Parathyroid adenoma (tissue), 2 donors: ENCODE measurements around the gene EPAS1.

Experiments used
- H2AFZ ChIP-seq: fragments of 300-600 bp; sonication (generic); one replicate; pipeline ENCODE4 v1.7.0; 2017; ENCODE audit warnings: antibody characterized with exemption, mild to moderate bottlenecking
- H3K27ac ChIP-seq: fragments of 300-600 bp; sonication (generic); one replicate; pipeline ENCODE4 v1.7.0; 2017
- H3K27me3 ChIP-seq: fragments of 300-600 bp; sonication (generic); one replicate; pipeline ENCODE4 v1.7.0; 2017; ENCODE audit warnings: low read length; ENCODE audit not compliant: control insufficient read depth, insufficient read depth
- H3K36me3 ChIP-seq: fragments of 300-600 bp; sonication (generic); one replicate; pipeline ENCODE4 v1.7.0; 2017; ENCODE audit warnings: low read length; ENCODE audit not compliant: control insufficient read depth, insufficient read depth
- H3K4me1 ChIP-seq: fragments of 300-600 bp; sonication (generic); one replicate; pipeline ENCODE4 v1.7.0; 2017; ENCODE audit warnings: control low read depth
- H3K4me2 ChIP-seq: fragments of 300-600 bp; sonication (generic); one replicate; pipeline ENCODE4 v1.7.0; 2017; ENCODE audit warnings: low read length
- H3K4me3 ChIP-seq: fragments of 300-600 bp; sonication (generic); one replicate; pipeline ENCODE4 v1.7.0; 2017; ENCODE audit warnings: low read depth, low read length
- H3K79me2 ChIP-seq: fragments of 300-600 bp; sonication (generic); one replicate; pipeline ENCODE4 v1.7.0; 2017; ENCODE audit warnings: control low read depth
- H3K9ac ChIP-seq: fragments of 300-600 bp; sonication (generic); one replicate; pipeline ENCODE4 v1.7.0; 2017; ENCODE audit warnings: mild to moderate bottlenecking
- H3K9me3 ChIP-seq: fragments of 300-600 bp; sonication (generic); one replicate; pipeline ENCODE4 v1.7.0; 2017; ENCODE audit warnings: low read length; ENCODE audit not compliant: control insufficient read depth
- TF ChIP-seq, protein P1 (sequence below): fragments of 300-600 bp; sonication (generic); IDR thresholded peaks from one replicate; pipeline ENCODE4 v1.7.0; 2017; ENCODE audit warnings: antibody characterized with exemption, mild to moderate bottlenecking
- donor health status: primary hyperparathyroidism.

Gene EPAS1

DNA sequence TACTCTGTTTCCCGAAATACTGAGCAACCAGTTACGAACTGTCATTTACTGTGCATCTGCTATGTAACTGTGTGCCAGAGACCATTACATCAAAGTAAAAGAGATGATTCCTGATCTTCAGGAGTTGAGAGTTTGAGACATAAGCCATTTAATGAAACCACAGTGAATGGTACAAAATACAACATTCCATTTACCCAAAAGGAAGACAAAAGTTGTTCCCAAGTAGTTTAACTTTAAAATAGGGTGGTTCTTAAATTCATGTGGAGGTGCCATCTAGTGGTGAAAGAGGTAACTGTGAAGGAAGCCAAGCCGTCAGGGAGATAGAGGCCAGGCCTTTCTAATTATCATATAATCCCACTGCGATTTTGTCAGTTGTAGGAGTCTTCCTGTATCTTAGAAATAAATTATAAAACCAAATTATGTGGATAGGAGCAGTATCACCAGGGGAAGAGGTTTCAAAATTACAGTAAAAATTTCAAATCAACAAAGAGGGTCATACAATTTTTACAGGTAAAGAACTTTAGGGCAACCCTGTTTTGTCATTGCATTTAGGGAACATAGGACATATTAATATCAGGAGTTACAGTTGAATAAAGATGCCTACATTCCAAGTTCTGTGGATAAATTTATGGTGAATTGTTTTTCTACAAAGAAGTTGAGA, 67.7 kb downstream of the EPAS1 start:
- Histone ChIP-seq H3K9ac (no peak overlapping the region), H3K27me3 (no peaks in the 10 kb centered on the region), H3K4me2 (no peak overlapping the region), H3K79me2 (peaks cover 5% of the 10 kb centered on the region), H3K27ac (no peak overlapping the region), H3K4me3 (no peak overlapping the region), H3K36me3 (no peaks in the 10 kb centered on the region), H2AFZ (no peak overlapping the region), H3K9me3 (no peaks in the 10 kb centered on the region), H3K4me1 (no peaks in the 10 kb centered on the region)
- TF ChIP-seq, protein P1, sequence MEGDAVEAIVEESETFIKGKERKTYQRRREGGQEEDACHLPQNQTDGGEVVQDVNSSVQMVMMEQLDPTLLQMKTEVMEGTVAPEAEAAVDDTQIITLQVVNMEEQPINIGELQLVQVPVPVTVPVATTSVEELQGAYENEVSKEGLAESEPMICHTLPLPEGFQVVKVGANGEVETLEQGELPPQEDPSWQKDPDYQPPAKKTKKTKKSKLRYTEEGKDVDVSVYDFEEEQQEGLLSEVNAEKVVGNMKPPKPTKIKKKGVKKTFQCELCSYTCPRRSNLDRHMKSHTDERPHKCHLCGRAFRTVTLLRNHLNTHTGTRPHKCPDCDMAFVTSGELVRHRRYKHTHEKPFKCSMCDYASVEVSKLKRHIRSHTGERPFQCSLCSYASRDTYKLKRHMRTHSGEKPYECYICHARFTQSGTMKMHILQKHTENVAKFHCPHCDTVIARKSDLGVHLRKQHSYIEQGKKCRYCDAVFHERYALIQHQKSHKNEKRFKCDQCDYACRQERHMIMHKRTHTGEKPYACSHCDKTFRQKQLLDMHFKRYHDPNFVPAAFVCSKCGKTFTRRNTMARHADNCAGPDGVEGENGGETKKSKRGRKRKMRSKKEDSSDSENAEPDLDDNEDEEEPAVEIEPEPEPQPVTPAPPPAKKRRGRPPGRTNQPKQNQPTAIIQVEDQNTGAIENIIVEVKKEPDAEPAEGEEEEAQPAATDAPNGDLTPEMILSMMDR = peak; percentile 90

DNA sequence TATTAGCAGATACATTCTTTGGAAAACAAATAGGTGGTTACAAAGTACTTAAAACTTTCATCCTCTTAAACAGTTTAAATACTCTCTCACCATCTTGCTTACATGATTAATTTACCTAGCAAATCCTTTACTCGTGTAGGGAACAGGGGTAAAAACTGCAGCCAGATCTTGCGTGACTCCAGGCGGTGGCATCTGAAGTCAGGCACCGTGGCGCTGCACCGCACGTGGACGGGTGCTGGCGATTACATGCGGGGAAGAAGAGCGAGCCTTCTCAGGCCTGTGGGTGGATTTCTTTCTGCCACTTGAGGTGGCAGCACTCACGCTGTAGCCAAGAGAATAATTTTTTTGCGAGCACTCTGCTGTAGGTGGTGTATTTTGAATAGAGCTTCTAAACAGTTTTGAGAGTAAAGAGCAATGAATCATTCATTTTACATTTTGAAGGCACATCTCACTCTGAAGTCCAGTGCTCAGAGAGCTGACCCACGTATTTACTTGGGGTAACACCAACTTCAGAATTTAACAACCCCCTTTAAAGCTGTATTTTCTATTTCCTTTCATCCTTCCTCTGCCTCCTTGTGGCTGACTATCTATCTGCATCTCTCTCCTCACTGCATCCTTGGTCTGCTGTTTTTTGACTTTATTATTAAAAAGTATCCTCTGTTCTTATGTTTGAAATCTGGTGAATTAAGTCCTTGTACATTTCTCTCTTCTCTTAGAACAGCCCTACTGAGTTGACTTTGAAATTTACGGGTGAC, 68.9 kb downstream of the EPAS1 start:
- Histone ChIP-seq H3K79me2 (peaks cover 8% of the 10 kb centered on the region), H3K36me3 (no peaks in the 10 kb centered on the region), H3K9ac (no peak overlapping the region), H3K4me2 (no peak overlapping the region), H3K27me3 (no peaks in the 10 kb centered on the region), H2AFZ (no peak overlapping the region), H3K27ac (no peak overlapping the region), H3K9me3 (no peaks in the 10 kb centered on the region), H3K4me1 (no peaks in the 10 kb centered on the region), H3K4me3 (no peak overlapping the region)
- TF ChIP-seq, protein P1 = no peak

DNA sequence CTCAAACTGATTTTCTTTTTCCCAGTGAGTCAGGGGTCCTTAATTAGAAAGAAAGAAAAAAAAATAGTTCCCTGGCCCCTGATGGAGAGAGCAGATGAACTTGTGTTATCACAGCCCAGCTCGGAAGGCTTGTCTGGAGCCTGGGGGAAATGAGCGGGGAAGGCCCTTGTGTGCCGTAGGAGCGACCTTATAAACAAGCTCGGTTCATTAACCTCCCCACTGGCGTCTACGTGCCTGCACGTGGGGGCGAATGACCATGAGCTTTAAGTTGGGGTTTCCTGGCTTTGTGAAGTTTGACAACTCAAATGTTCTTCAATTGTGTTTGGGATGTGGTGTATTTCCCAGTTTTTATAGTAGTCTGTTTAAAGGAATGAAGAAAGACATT, 69.5 kb downstream of the EPAS1 start:
- no peak overlapping the region for H3K27ac ChIP-seq
- no peak overlapping the region for H3K9ac ChIP-seq
- TF ChIP-seq, protein P1 = no peak
- H3K79me2 ChIP-seq = peaks cover 8% of the 10 kb centered on the region
- no peak overlapping the region for H3K4me3 ChIP-seq
- no peaks in the 10 kb centered on the region for H3K9me3 ChIP-seq
- no peak overlapping the region for H2AFZ ChIP-seq
- no peaks in the 10 kb centered on the region for H3K27me3 ChIP-seq
- no peak overlapping the region for H3K4me2 ChIP-seq
- H3K4me1 ChIP-seq = no peaks in the 10 kb centered on the region
- no peaks in the 10 kb centered on the region for H3K36me3 ChIP-seq

DNA sequence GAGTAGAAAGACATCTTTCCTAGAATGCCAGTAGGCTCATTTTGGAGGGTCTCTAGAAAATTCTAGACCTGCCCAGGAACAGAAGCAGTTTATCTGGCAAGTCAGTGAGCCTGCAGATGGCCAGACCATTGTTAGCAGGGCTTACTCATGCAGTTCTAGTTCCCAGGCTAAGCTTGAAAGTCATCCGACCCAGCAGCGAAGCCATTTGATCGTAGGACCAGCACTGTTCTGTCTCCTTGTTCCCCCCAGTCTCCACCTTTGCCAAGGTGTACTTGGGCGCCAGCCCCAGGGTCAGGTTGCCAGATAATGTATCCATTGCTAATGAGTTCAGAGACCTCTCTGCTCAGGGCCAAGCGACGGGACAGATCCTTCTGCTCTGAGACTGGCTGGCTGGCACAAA, 70.1 kb downstream of the EPAS1 start:
- Histone ChIP-seq H3K9ac (no peak overlapping the region), H3K27ac (no peak overlapping the region), H3K4me2 (no peak overlapping the region), H3K27me3 (no peaks in the 10 kb centered on the region), H3K4me3 (no peak overlapping the region), H3K36me3 (no peaks in the 10 kb centered on the region), H3K9me3 (no peaks in the 10 kb centered on the region), H2AFZ (no peak overlapping the region), H3K4me1 (no peaks in the 10 kb centered on the region), H3K79me2 (peaks cover 8% of the 10 kb centered on the region)
- TF ChIP-seq, protein P1 = no peak
